ENCODE measurements around the gene GSTCD.

- TF ChIP-seq CTCF (IDR thresholded peaks at IDR 0.05) (no peak), POLR2A (IDR thresholded peaks at IDR 0.05) (no peak), EP300 (IDR thresholded peaks at IDR 0.05) (no peak)
Measured at GRCh38 chr4:105666693-105667092, 41.9 kb upstream of the GSTCD start.
